ENCODE results near the gene PHF2.

PHF2 gene

DNA sequence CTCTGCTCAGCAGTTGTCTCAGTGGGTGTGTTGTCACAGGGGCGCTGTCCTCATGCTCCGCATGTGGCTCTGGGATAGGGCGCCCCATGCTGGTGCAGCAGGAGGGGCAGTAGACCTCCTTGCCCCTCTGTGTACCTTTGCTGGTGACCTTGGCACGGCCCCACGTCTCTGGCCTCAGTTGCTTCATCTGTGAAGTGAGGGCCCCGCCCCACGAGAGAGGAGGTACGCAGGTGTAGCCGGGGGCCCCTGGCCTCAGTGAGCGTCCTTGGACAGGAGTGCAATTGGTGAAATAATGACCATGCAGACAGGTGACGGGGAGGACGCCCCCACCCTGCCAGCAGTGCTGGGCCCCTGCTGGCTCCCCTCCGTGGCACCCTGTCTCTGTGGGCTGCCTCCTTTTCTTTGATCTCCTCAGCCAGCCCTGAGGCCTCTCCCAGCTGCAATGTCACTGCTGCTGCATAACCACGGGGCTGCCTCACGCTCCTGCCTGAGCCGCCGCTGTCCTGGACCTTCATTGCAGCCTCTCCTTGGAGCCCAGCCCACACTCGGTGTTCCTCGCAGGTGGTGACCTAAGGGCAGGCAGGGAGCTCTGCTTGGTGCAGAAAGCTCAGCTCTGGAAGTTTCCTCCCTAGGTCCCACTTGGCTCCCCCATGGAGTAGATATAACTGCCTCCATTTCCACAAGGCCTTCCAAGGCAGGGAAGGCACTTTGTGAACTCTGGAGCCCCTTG is 57.3 kb downstream of the PHF2 start:
- TF ChIP-seq, protein P1, sequence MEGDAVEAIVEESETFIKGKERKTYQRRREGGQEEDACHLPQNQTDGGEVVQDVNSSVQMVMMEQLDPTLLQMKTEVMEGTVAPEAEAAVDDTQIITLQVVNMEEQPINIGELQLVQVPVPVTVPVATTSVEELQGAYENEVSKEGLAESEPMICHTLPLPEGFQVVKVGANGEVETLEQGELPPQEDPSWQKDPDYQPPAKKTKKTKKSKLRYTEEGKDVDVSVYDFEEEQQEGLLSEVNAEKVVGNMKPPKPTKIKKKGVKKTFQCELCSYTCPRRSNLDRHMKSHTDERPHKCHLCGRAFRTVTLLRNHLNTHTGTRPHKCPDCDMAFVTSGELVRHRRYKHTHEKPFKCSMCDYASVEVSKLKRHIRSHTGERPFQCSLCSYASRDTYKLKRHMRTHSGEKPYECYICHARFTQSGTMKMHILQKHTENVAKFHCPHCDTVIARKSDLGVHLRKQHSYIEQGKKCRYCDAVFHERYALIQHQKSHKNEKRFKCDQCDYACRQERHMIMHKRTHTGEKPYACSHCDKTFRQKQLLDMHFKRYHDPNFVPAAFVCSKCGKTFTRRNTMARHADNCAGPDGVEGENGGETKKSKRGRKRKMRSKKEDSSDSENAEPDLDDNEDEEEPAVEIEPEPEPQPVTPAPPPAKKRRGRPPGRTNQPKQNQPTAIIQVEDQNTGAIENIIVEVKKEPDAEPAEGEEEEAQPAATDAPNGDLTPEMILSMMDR (IDR thresholded peaks at IDR 0.05; ENCODE audit: insufficient read depth, low read depth, low read length, missing control alignments): no peak
- no peak for DNase-seq (ENCODE audit: low read depth)
- no peak overlapping the region for H3K4me3 ChIP-seq (ENCODE audit: low read depth, low read length)

DNA sequence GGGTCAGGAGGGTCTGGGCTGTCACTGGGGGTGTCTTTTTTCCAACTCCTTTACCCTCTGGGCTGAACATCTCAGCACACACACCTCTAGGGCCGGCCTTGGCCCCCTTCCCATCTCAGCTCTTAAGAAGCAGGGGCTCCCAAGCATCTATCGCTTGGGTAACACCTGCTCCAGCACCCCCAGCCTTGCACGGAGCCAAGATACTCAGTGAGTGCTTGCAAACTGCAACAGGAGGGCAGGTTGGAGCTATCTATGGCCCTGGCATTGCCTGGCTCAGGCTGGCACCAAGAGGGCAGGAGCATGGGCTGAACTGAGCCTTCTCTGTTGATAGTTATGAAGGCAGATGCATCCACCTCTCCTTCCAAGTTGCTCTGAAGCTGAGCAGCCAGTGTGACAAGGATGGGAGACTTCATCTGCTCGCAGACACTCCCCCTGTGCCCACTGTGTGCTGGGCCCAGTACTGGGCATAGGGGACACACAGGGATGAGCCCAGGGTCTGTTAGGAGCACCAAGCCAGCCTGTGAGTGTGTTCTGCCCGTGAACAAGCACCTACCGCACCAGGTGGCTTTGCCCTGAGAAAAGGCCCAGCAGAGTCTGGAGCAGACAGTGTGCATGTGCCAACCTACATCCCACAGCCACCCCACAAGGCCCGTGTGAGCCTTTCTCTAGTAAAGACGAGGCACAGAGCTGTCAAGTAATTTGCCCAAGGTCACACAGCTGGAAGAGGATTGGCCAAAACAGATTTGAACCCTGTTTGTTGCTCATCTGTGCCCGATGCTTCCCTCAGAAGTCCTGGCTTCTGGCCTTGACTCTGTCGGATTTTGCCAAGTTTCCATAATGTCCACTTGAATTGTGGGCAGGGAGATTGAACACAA is 58.2 kb downstream of the PHF2 start:
- no peak for DNase-seq (ENCODE audit: low read depth)
- TF ChIP-seq, protein P1 (IDR thresholded peaks at IDR 0.05; ENCODE audit: insufficient read depth, low read depth, low read length, missing control alignments): no peak

GRCh38 chr9:93635186-93636107 is 59.1 kb downstream of the PHF2 start:
- DNase-seq (ENCODE audit: low read depth): no peak
- TF ChIP-seq, protein P1 (IDR thresholded peaks at IDR 0.05; ENCODE audit: insufficient read depth, low read depth, low read length, missing control alignments): no peak
- no peak overlapping the region for H3K4me3 ChIP-seq (ENCODE audit: low read depth, low read length)

More for the DNA sequence above, 58.2 kb downstream of the PHF2 start:
- no peak overlapping the region for H3K4me3 ChIP-seq (ENCODE audit: low read depth, low read length)

- H3K4me3 ChIP-seq (ENCODE audit: low read depth, low read length): no peak overlapping the region
- DNase-seq (ENCODE audit: low read depth): no peak
- TF ChIP-seq, protein P1 (IDR thresholded peaks at IDR 0.05; ENCODE audit: insufficient read depth, low read depth, low read length, missing control alignments): no peak
Observed at GRCh38 chr9:93636172-93636661, 59.8 kb downstream of the PHF2 start.

- no peak overlapping the region for H3K4me3 ChIP-seq (ENCODE audit: low read depth, low read length)
- TF ChIP-seq, protein P1 (IDR thresholded peaks at IDR 0.05; ENCODE audit: insufficient read depth, low read depth, low read length, missing control alignments): no peak
- DNase-seq (ENCODE audit: low read depth): no peak
Observed at GRCh38 chr9:93636667-93637066, 60.3 kb downstream of the PHF2 start.

DNA sequence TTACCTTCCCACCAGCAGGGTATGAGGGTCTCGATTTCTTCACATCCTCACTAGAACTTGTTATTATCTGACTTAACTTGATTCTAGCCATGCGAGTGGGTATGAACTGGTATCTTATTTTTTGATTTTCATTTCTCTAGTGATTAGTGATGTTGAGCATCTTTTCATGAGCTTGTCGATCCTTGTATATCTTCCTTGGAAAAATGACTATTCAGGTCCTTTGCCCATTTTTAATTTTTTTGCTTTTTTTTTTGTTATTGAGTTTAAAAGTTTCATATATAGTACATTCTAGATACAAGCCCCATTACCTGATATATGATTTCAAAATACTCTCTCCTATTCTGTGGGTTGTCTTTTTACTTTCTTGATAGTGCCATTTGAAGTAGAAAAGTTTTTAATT is 61.5 kb downstream of the PHF2 start:
- no peak overlapping the region for H3K4me3 ChIP-seq (ENCODE audit: low read depth, low read length)
- no peak for DNase-seq (ENCODE audit: low read depth)
- TF ChIP-seq, protein P1 (IDR thresholded peaks at IDR 0.05; ENCODE audit: insufficient read depth, low read depth, low read length, missing control alignments): no peak
